ENCODE results near the gene ISM1. TPM values are rescaled to one million over a fixed set of nuclear protein-coding genes. Genes with fewer than 3 reads are reported as not detected.

ISM1 gene
- total and polyA plus RNA-seq, 2 donors (not counting 3 experiments of a cell fraction or from before 2014, with no cell fraction given), result not detected

GRCh38 chr20:13297147-13297899 is 76.2 kb downstream of the ISM1 start:
- dilution Hi-C loops (cut with MboI; ENCODE audit: extremely low pct_ligation_motif_present, low sequenced_read_pairs), result no loop called here
- no peaks in the 10 kb centered on the region for H4K20me1 ChIP-seq (replicated peaks; ENCODE audit: control insufficient read depth, extremely low read depth, insufficient read depth, low read length)
- no TSS peak for BruUV-seq (replicated peaks)

GRCh38 chr20:13298692-13299373 is 77.8 kb downstream of the ISM1 start:
- no peaks in the 10 kb centered on the region for H3K9me3 ChIP-seq (replicated peaks; ENCODE audit: control insufficient read depth, insufficient read depth, low read length)
- H3K4me2 ChIP-seq (ENCODE audit: insufficient read depth, low read length), result no peak overlapping the region
- BruUV-seq (replicated peaks), result no TSS peak
- peaks cover 0 to 1% of the 10 kb centered on the region in 2 experiments for H3K27me3 ChIP-seq (ENCODE audit: control insufficient read depth in 2 of 2, insufficient read depth in 2 of 2, low read length in 2 of 2)
- no peaks in the 10 kb centered on the region for H3K4me1 ChIP-seq (ENCODE audit: control insufficient read depth, extremely low read depth, insufficient read depth, low read length)
- H3K79me2 ChIP-seq (ENCODE audit: control insufficient read depth, insufficient read depth, low read length), result no peaks in the 10 kb centered on the region
- H3K36me3 ChIP-seq (ENCODE audit: control insufficient read depth in 2 of 2, extremely low read depth in 1 of 2, insufficient read depth in 2 of 2, low read length in 2 of 2), result no peaks in the 10 kb centered on the region
- no peak for FAIRE-seq
- DNase-seq (ENCODE audit: low read depth, low spot score), result no peak
- H3K9me1 ChIP-seq (replicated peaks; ENCODE audit: control insufficient read depth, extremely low read depth, insufficient read depth, low read length), result no peaks in the 10 kb centered on the region
- POLR2A ChIA-PET, result no interaction called here
- H2AFZ ChIP-seq (ENCODE audit: low read depth, low read length), result no peak overlapping the region
- intact Hi-C loops (cut with micrococcal nuclease) (no loop called here), dilution Hi-C loops (cut with MboI; ENCODE audit: extremely low pct_ligation_motif_present, low sequenced_read_pairs) (no loop called here)
- H3K27ac ChIP-seq (ENCODE audit: insufficient read depth, low read depth, low read length), result no peak overlapping the region
- CTCF ChIA-PET, result no interaction called here
- no peak overlapping the region for H3K4me3 ChIP-seq (replicated peaks in 1 of 3; ENCODE audit: insufficient read depth in 1 of 3, low read depth in 1 of 3, low read length in 3 of 3)
- no peak overlapping the region for H3K9ac ChIP-seq (replicated peaks; ENCODE audit: extremely low read depth, insufficient read depth, low read length)
- no peak for TF ChIP-seq GATA2 (IDR thresholded peaks at IDR 0.05; ENCODE audit: insufficient read depth, insufficient read length, low read depth, low read length)
- TF ChIP-seq FOS (IDR thresholded peaks at IDR 0.05; ENCODE audit: borderline replicate concordance, insufficient read depth, low read length), result no peak
- TF ChIP-seq POLR2AphosphoS5 (IDR thresholded peaks at IDR 0.05; ENCODE audit: insufficient read depth, low read depth, low read length), result no peak
- TF ChIP-seq JUN (IDR thresholded peaks at IDR 0.05; ENCODE audit: borderline replicate concordance, insufficient read depth, insufficient read length, low read depth), result no peak
- no peak for TF ChIP-seq MAX (IDR thresholded peaks at IDR 0.05; ENCODE audit: insufficient read depth, insufficient read length)
- no peak for TF ChIP-seq CTCF (IDR thresholded peaks at IDR 0.05; ENCODE audit: extremely low read depth in 1 of 2, insufficient read depth in 1 of 2, low read depth in 1 of 2, low read length in 2 of 2)
- TF ChIP-seq EZH2 (IDR thresholded peaks at IDR 0.05; ENCODE audit: borderline replicate concordance, low read depth, low read length, severe bottlenecking), result no peak
- TF ChIP-seq MYC (IDR thresholded peaks at IDR 0.05; ENCODE audit: low read depth, low read length), result no peak
- no peak for TF ChIP-seq POLR2A (IDR thresholded peaks at IDR 0.05; ENCODE audit: low read depth, low read length)
- no peaks in the 10 kb centered on the region for H4K20me1 ChIP-seq (replicated peaks; ENCODE audit: control insufficient read depth, extremely low read depth, insufficient read depth, low read length)

More at GRCh38 chr20:13297147-13297899, 76.2 kb downstream of the ISM1 start:
- TF ChIP-seq JUN (IDR thresholded peaks at IDR 0.05; ENCODE audit: borderline replicate concordance, insufficient read depth, insufficient read length, low read depth) (no peak), FOS (IDR thresholded peaks at IDR 0.05; ENCODE audit: borderline replicate concordance, insufficient read depth, low read length) (no peak), MAX (IDR thresholded peaks at IDR 0.05; ENCODE audit: insufficient read depth, insufficient read length) (no peak)
- H3K4me3 ChIP-seq (replicated peaks in 1 of 3; ENCODE audit: insufficient read depth in 1 of 3, low read depth in 1 of 3, low read length in 3 of 3), result no peak overlapping the region
- H3K4me2 ChIP-seq (ENCODE audit: insufficient read depth, low read length), result no peak overlapping the region
- POLR2A ChIA-PET, result no interaction called here
- intact Hi-C loops (cut with micrococcal nuclease), result no loop called here
- FAIRE-seq (no peak), DNase-seq (ENCODE audit: low read depth, low spot score) (no peak)
- H2AFZ ChIP-seq (ENCODE audit: low read depth, low read length), result no peak overlapping the region
- no peaks in the 10 kb centered on the region for H3K36me3 ChIP-seq (ENCODE audit: control insufficient read depth in 2 of 2, extremely low read depth in 1 of 2, insufficient read depth in 2 of 2, low read length in 2 of 2)
- H3K4me1 ChIP-seq (ENCODE audit: control insufficient read depth, extremely low read depth, insufficient read depth, low read length), result no peaks in the 10 kb centered on the region
- CTCF ChIA-PET, result no interaction called here
- no peaks in the 10 kb centered on the region for H3K9me1 ChIP-seq (replicated peaks; ENCODE audit: control insufficient read depth, extremely low read depth, insufficient read depth, low read length)
- H3K27me3 ChIP-seq (ENCODE audit: control insufficient read depth in 2 of 2, insufficient read depth in 2 of 2, low read length in 2 of 2), result no peaks in the 10 kb centered on the region
- H3K9ac ChIP-seq (replicated peaks; ENCODE audit: extremely low read depth, insufficient read depth, low read length), result no peak overlapping the region
- no peaks in the 10 kb centered on the region for H3K9me3 ChIP-seq (replicated peaks; ENCODE audit: control insufficient read depth, insufficient read depth, low read length)
- H3K27ac ChIP-seq (ENCODE audit: insufficient read depth, low read depth, low read length), result no peak overlapping the region
- H3K79me2 ChIP-seq (ENCODE audit: control insufficient read depth, insufficient read depth, low read length), result no peaks in the 10 kb centered on the region

Measured in endothelial cell of umbilical vein (primary cell).